GM12878 (cell line): ENCODE data around the gene ARHGEF26. TPM values are rescaled to one million over a fixed set of nuclear protein-coding genes. Genes with fewer than 3 reads are reported as not detected.

Experiments used
- ATAC-seq: fragments of 200-7000 bp; cut with Tn5 transposase; 3 replicates; pipeline ENCODE4 v1.9.1; 2020; ENCODE audit warnings: mild to moderate bottlenecking, moderate library complexity
- BruUV-seq: library from RNA; stranded (reverse); fragments of 400-500 nt; replicated peaks from 2 replicates; lab custom pipeline; 2021; lab: Mats Ljungman, UMichigan
- CTCF ChIA-PET: fragments of 300-600 bp; sonication (Branson Sonifier 250); formaldehyde crosslinking; extraction: SDS; loops from one replicate; lab custom pipeline; 2021; ENCODE audit warnings: inconsistent platforms; lab: Yijun Ruan, JAX
- POLR2A ChIA-PET: fragments of 350-600 bp; formaldehyde crosslinking; extraction: SDS; loops from one replicate; lab custom pipeline; 2021; ENCODE audit warnings: inconsistent platforms; lab: Charles Lee
- RAD21 ChIA-PET: fragments of 300-600 bp; sonication (Branson Sonifier 250); formaldehyde crosslinking; loops from one replicate; lab custom pipeline; 2023; ENCODE audit warnings: antibody characterized with exemption; ENCODE audit not compliant: unreplicated experiment; lab: Charles Lee
- SMC1A ChIA-PET: fragments of 300-600 bp; sonication (Branson Sonifier 250); formaldehyde crosslinking; loops from one replicate; lab custom pipeline; 2023; ENCODE audit not compliant: unreplicated experiment, uncharacterized antibody; lab: Charles Lee
- DNase-seq: peaks from one replicate; pipeline ENCODE4 v3.0.0-alpha.2; 2011; ENCODE audit warnings: low read depth, low spot score
- FAIRE-seq: peaks from 3 replicates; lab custom pipeline; 2011; peaks lifted over from hg19 to GRCh38; lab: Jason Lieb, UNC
- H2AFZ ChIP-seq: 2 replicates; pipeline ENCODE4 v1.6.0; 2011; ENCODE audit warnings: low read depth, low read length, control low read depth; ENCODE audit not compliant: control insufficient read depth
- H3K27ac ChIP-seq: 2 replicates; pipeline ENCODE4 v1.5.1; 2011; ENCODE audit warnings: control low read depth; ENCODE audit not compliant: control insufficient read depth, insufficient read depth
- H3K27me3 ChIP-seq, 2 experiments: replicated peaks in 1 of 2; 2 replicates each; pipeline versions ENCODE4 v1.6.0 to v1.6.1; 2011; ENCODE audit warnings: low read length in 1 of 2; ENCODE audit not compliant: control insufficient read depth in 2 of 2, insufficient read depth in 2 of 2
- H3K36me3 ChIP-seq, 2 experiments: 2 replicates each; pipeline ENCODE4 v1.5.1; 2011; ENCODE audit warnings: low read length in 1 of 2; ENCODE audit not compliant: control insufficient read depth in 2 of 2, insufficient read depth in 2 of 2
- H3K4me1 ChIP-seq: 2 replicates; pipeline ENCODE4 v1.6.1; 2011; ENCODE audit warnings: mild to moderate bottlenecking, low read length, moderate library complexity, mixed read lengths; ENCODE audit not compliant: control insufficient read depth, insufficient read depth
- H3K4me2 ChIP-seq: 2 replicates; pipeline ENCODE4 v1.6.0; 2011; ENCODE audit warnings: control low read depth; ENCODE audit not compliant: control insufficient read depth, insufficient read depth
- H3K4me3 ChIP-seq: fragments of 200-600 bp; sonication (generic); 2 replicates; pipeline ENCODE4 v1.5.1; 2016
- H3K79me2 ChIP-seq: 2 replicates; pipeline ENCODE4 v1.6.0; 2011; ENCODE audit warnings: low read length; ENCODE audit not compliant: control insufficient read depth, insufficient read depth
- H3K9ac ChIP-seq: 2 replicates; pipeline ENCODE4 v1.8.0; 2011; ENCODE audit warnings: low read length, control low read depth, mixed read lengths; ENCODE audit not compliant: control insufficient read depth, insufficient read depth
- H3K9me3 ChIP-seq: replicated peaks from 3 replicates; pipeline ENCODE4 v1.5.1; 2011; ENCODE audit warnings: mild to moderate bottlenecking, low read length; ENCODE audit not compliant: control insufficient read depth, insufficient read depth
- H4K20me1 ChIP-seq: 2 replicates; pipeline ENCODE4 v1.6.0; 2011; ENCODE audit not compliant: control insufficient read depth, insufficient read depth
- CHD4 ChIP-seq: fragments of 200-600 bp; sonication (generic); IDR thresholded peaks from 2 replicates; pipeline ENCODE4 v1.6.1; 2016; ENCODE audit warnings: mild to moderate bottlenecking
- CTCF ChIP-seq, 3 experiments: IDR thresholded peaks in 2 of 3; conservative IDR thresholded peaks in 1 of 3; 2 replicates each; pipeline ENCODE4 v1.5.1; 2011; ENCODE audit warnings: low read depth in 3 of 3, low read length in 3 of 3, mild to moderate bottlenecking in 3 of 3, control low read depth in 2 of 3, moderate library complexity in 2 of 3, inconsistent platforms in 1 of 3, mixed read lengths in 1 of 3; ENCODE audit not compliant: control insufficient read depth in 2 of 3, insufficient read depth in 1 of 3; ENCODE audit errors: extremely low read depth in 1 of 3
- EP300 ChIP-seq, 2 experiments: fragments of 150-350 bp in 1 of 2; IDR thresholded peaks; 2 replicates each; pipeline ENCODE4 v1.6.1; 2011 to 2012; ENCODE audit warnings: low read depth in 2 of 2, low read length in 2 of 2, borderline replicate concordance in 1 of 2, improper control_type of control experiment in 1 of 2, inconsistent platforms in 1 of 2; ENCODE audit not compliant: control insufficient read depth in 1 of 2
- HDAC2 ChIP-seq: fragments of 200-600 bp; sonication (generic); IDR thresholded peaks from 2 replicates; pipeline ENCODE4 v1.6.1; 2017
- MEF2A ChIP-seq: IDR thresholded peaks from 2 replicates; pipeline ENCODE4 v1.6.1; 2011; ENCODE audit warnings: low read depth, mild to moderate bottlenecking, low read length, moderate library complexity; ENCODE audit not compliant: insufficient read depth
- POLR2A ChIP-seq: IDR thresholded peaks from 2 replicates; pipeline ENCODE4 v1.6.1; 2011; ENCODE audit warnings: low read depth, mild to moderate bottlenecking, low read length
- RBBP5 ChIP-seq: fragments of 200-600 bp; sonication (generic); conservative IDR thresholded peaks from 2 replicates; pipeline ENCODE4 v1.6.1; 2016
- SIN3A ChIP-seq: IDR thresholded peaks from 2 replicates; pipeline ENCODE4 v1.6.1; 2012; ENCODE audit warnings: low read depth, low read length, improper control_type of control experiment
- SMAD5 ChIP-seq: IDR thresholded peaks from 2 replicates; pipeline ENCODE4 v1.6.1; 2016; ENCODE audit warnings: antibody characterized with exemption, low read depth
- STAT3 ChIP-seq: IDR thresholded peaks from 2 replicates; pipeline ENCODE4 v1.6.1; 2011; ENCODE audit warnings: low read depth, low read length, improper control_type of control experiment
- USF1 ChIP-seq: IDR thresholded peaks from 2 replicates; pipeline ENCODE4 v1.6.1; 2011; ENCODE audit warnings: borderline replicate concordance, low read depth, mild to moderate bottlenecking, moderate library complexity, mixed read lengths, low read length; ENCODE audit not compliant: insufficient read depth; ENCODE audit errors: extremely low read length
- ZZZ3 ChIP-seq: IDR thresholded peaks from 2 replicates; pipeline ENCODE4 v1.6.1; 2011; ENCODE audit warnings: low read depth; ENCODE audit not compliant: control insufficient read depth, insufficient read length
- WGBS: methylation state at CpG from one replicate; pipeline ENCODE4 v1.1.6; 2016; ENCODE audit warnings: low lambda C conversion rate; ENCODE audit not compliant: insufficient replicate concordance, insufficient coverage; ENCODE audit errors: missing lambda C conversion rate; 5-methylcytosine and 5-hydroxymethylcytosine counted together
- in situ Hi-C: fragments of 300-500 bp; cut with MboI; formaldehyde crosslinking; loops from 9 replicates; pipeline ENCODE4 v1.14.3; 2018; ENCODE audit warnings: mixed read lengths
- intact Hi-C: fragments of 100-400 bp; cut with micrococcal nuclease; formaldehyde crosslinking; loops from one replicate; pipeline ENCODE4 v1.14.2; 2022; ENCODE audit not compliant: unreplicated experiment
- polyA plus RNA-seq, 11 experiments: library from polyadenylated mRNA; depleted of rRNA in 4 of 11; unstranded in 6 of 11; stranded (reverse) in 5 of 11; fragments of >200 nt; fragmentation: Nextera tagmentation in 4 of 11; fragmentation: Illumina TruSeq in 1 of 11; extraction: Ambion mirVana in 4 of 11; extraction: Trizol in 1 of 11; gene quantifications; 1 replicate in 1 of 11; 2 replicates in 10 of 11; pipeline versions ENCODE4 v1.2.1 to v1.2.3, GENCODE V29; 2011 to 2016; ENCODE audit warnings: inconsistent platforms in 2 of 11, missing spikeins in 2 of 11, low read depth in 1 of 11
- total RNA-seq, 4 experiments: library from RNA; depleted of rRNA in 3 of 4; stranded (reverse); fragments of >200 nt in 3 of 4; fragmentation: Illumina TruSeq in 1 of 4; extraction: Trizol in 1 of 4; gene quantifications; 2 replicates each; pipeline versions ENCODE4 v1.2.1 to v1.2.3, GENCODE V29; 2013 to 2021
- TF ChIP-seq, protein P1 (sequence below): IDR thresholded peaks from 2 replicates; pipeline ENCODE4 v1.6.1; 2012; ENCODE audit warnings: low read depth, low read length, improper control_type of control experiment
- TF ChIP-seq, protein P2 (sequence below): IDR thresholded peaks from 2 replicates; pipeline ENCODE4 v1.6.1; 2012; ENCODE audit warnings: low read depth, low read length, improper control_type of control experiment

The ARHGEF26 gene
- total and polyA plus RNA-seq, 10 of the 15 experiments (the other 5 are each of a cell fraction or from before 2014, with no cell fraction given): 0.02 to 0.47 (median 0.05) TPM; not detected in 1

DNA sequence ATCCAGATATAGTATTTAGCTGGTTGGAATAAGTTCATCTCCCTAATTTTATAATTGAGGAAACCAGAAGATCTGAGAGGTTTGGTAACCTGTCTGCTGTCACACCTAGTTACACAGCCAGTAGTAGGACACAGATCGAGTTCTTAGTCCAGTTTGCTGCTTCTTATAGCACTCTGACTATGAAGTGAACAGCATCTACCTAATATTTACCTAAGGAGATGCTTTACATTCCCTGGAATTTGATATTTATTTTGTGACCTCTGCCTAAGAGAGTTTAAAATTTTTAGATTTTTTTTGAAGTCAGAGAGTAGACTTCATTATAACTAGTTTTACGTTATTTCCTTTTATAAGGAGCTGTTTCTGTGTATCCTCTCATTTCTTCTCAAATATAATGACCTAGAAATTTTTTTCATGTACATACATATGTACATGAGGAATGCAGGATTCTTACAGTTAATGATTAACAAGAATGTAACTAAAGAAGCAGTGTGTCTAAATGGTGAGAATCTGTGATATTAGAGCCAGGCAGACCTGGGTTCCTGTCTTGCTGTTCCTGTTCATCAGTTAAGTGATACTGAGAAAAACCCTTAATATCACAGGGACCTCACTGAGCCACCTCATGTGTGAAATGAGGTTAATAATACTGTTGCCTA lies 4.3 kb downstream of the ARHGEF26 start (continued):
- TF ChIP-seq, protein P1, sequence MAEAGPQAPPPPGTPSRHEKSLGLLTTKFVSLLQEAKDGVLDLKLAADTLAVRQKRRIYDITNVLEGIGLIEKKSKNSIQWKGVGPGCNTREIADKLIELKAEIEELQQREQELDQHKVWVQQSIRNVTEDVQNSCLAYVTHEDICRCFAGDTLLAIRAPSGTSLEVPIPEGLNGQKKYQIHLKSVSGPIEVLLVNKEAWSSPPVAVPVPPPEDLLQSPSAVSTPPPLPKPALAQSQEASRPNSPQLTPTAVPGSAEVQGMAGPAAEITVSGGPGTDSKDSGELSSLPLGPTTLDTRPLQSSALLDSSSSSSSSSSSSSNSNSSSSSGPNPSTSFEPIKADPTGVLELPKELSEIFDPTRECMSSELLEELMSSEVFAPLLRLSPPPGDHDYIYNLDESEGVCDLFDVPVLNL: no peak
- no peak for TF ChIP-seq USF1
- no peak for TF ChIP-seq HDAC2
- no peak for TF ChIP-seq CTCF (IDR thresholded peaks at IDR 0.05 in 2 of 3, conservative IDR thresholded peaks at IDR 0.05 in 1 of 3; ENCODE audit: control insufficient read depth in 2 of 3, extremely low read depth in 1 of 3, insufficient read depth in 1 of 3, low read depth in 3 of 3, low read length in 3 of 3)
- TF ChIP-seq SMAD5: no peak
- no peak for TF ChIP-seq STAT3
- TF ChIP-seq SIN3A: no peak

- POLR2A ChIA-PET: no interaction called here
- Histone ChIP-seq H3K27me3 (peaks cover 1 to 10% of the 10 kb centered on the region in 2 experiments; a peak in 3 of 4 replicates), H4K20me1 (no peaks in the 10 kb centered on the region), H2AFZ (no peak overlapping the region), H3K79me2 (no peaks in the 10 kb centered on the region), H3K4me2 (no peak overlapping the region), H3K4me3 (no peak overlapping the region), H3K36me3 (no peaks in the 10 kb centered on the region), H3K9ac (no peak overlapping the region), H3K27ac (no peak overlapping the region), H3K9me3 (no peaks in the 10 kb centered on the region), H3K4me1 (no peaks in the 10 kb centered on the region; the same call in 1 of the 2 replicates)
- SMC1A ChIA-PET: no interaction called here
- in situ Hi-C loops (no loop called here), intact Hi-C loops (no loop called here)
- no peak for ATAC-seq
- FAIRE-seq: no peak
- CTCF ChIA-PET: interaction anchor here (1.5 kb wide), 1 partner anchor 12 kb away, joined by 4 read pairs; no protein-coding TSS in a partner anchor
- RAD21 ChIA-PET: no interaction called here
- DNase-seq: no peak
- BruUV-seq: no TSS peak
- WGBS: 38% methylated on average over 2 of the region's 2 CpGs
- TF ChIP-seq POLR2A (no peak), CTCF (IDR thresholded peaks at IDR 0.05 in 2 of 3, conservative IDR thresholded peaks at IDR 0.05 in 1 of 3; ENCODE audit: control insufficient read depth in 2 of 3, extremely low read depth in 1 of 3, insufficient read depth in 1 of 3, low read depth in 3 of 3, low read length in 3 of 3) (no peak), EP300 (IDR thresholded peaks at IDR 0.05; ENCODE audit: borderline replicate concordance in 1 of 2, control insufficient read depth in 1 of 2, low read depth in 2 of 2, low read length in 2 of 2) (no peak), RBBP5 (no peak), CHD4 (no peak), ZZZ3 (no peak), MEF2A (no peak)
- TF ChIP-seq, protein P2, sequence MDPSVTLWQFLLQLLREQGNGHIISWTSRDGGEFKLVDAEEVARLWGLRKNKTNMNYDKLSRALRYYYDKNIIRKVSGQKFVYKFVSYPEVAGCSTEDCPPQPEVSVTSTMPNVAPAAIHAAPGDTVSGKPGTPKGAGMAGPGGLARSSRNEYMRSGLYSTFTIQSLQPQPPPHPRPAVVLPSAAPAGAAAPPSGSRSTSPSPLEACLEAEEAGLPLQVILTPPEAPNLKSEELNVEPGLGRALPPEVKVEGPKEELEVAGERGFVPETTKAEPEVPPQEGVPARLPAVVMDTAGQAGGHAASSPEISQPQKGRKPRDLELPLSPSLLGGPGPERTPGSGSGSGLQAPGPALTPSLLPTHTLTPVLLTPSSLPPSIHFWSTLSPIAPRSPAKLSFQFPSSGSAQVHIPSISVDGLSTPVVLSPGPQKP: no peak
These were observed 5.5 kb downstream of the ARHGEF26 start for GRCh38 chr3:154126651-154127050.
